ENCODE measurements around the gene IL16.

GRCh38 chr15:81280696-81281455 is 84.2 kb downstream of the IL16 start:
- TF ChIP-seq POLR2A (IDR thresholded peaks at IDR 0.05) (no peak), CTCF (IDR thresholded peaks at IDR 0.05) (no peak)
